Measurements from ENCODE around the gene CCDC142.

The CCDC142 gene

GRCh38 chr2:74482801-74483674, at the start of gene CCDC142, which contains the start of gene TTC31:
Gene CCDC142 (minus strand): TSS chr2:74482998. CDS start chr2:74482837, 161 bp downstream.
Gene TTC31 (plus strand): TSS chr2:74483081. CDS start chr2:74483096, 15 bp downstream.
- H3K36me3 ChIP-seq (replicated peaks) = peaks cover 4% of the 10 kb centered on the region
- peak; percentile 96 for DNase-seq

GRCh38 chr2:74532222-74532621, 49.4 kb upstream of the CCDC142 start:
- Histone ChIP-seq H3K4me3 (ENCODE audit: low read depth, low read length) (no peak overlapping the region), H3K27me3 (replicated peaks) (no peaks in the 10 kb centered on the region), H3K27ac (no peak overlapping the region), H3K36me3 (replicated peaks) (peaks cover 4% of the 10 kb centered on the region)
- no peak for DNase-seq
- in situ Hi-C loops (cut with HindIII; ENCODE audit: low pct_ligation_motif_present, low sequenced_read_pairs) = no loop called here
- no peak for TF ChIP-seq CTCF (IDR thresholded peaks at IDR 0.05; ENCODE audit: low read depth, low read length, missing control alignments)

More at GRCh38 chr2:74482801-74483674, at the start of gene CCDC142, which contains the start of gene TTC31:
- Histone ChIP-seq H3K27me3 (replicated peaks) (no peaks in the 10 kb centered on the region), H3K27ac (peak within 1 kb of the TSS; percentile 65), H3K4me3 (ENCODE audit: low read depth, low read length) (peak within 1 kb of the TSS; percentile 99)
- in situ Hi-C loops (cut with HindIII; ENCODE audit: low pct_ligation_motif_present, low sequenced_read_pairs) = no loop called here
- peak; percentile 92 for TF ChIP-seq CTCF (IDR thresholded peaks at IDR 0.05; ENCODE audit: low read depth, low read length, missing control alignments)

GRCh38 chr2:74531666-74532065, 48.9 kb upstream of the CCDC142 start:
- H3K4me3 ChIP-seq (ENCODE audit: low read depth, low read length) = no peak overlapping the region
- H3K27ac ChIP-seq = no peak overlapping the region
- peaks cover 10% of the 10 kb centered on the region for H3K36me3 ChIP-seq (replicated peaks)
- in situ Hi-C loops (cut with HindIII; ENCODE audit: low pct_ligation_motif_present, low sequenced_read_pairs) = no loop called here
- H3K27me3 ChIP-seq (replicated peaks) = no peaks in the 10 kb centered on the region
- DNase-seq = no peak
- TF ChIP-seq CTCF (IDR thresholded peaks at IDR 0.05; ENCODE audit: low read depth, low read length, missing control alignments) = no peak

- in situ Hi-C loops (cut with HindIII; ENCODE audit: low pct_ligation_motif_present, low sequenced_read_pairs) = no loop called here
- Histone ChIP-seq H3K27ac (peak overlapping the region; percentile 2), H3K4me3 (ENCODE audit: low read depth, low read length) (peak overlapping the region; percentile 99), H3K27me3 (replicated peaks) (no peaks in the 10 kb centered on the region), H3K36me3 (replicated peaks) (peaks cover 21% of the 10 kb centered on the region)
- no peak for TF ChIP-seq CTCF (IDR thresholded peaks at IDR 0.05; ENCODE audit: low read depth, low read length, missing control alignments)
- no peak for DNase-seq
Observed at GRCh38 chr2:74530239-74531187, 47.7 kb upstream of the CCDC142 start.

- no peak for TF ChIP-seq CTCF (IDR thresholded peaks at IDR 0.05; ENCODE audit: low read depth, low read length, missing control alignments)
- H3K27me3 ChIP-seq (replicated peaks) = no peaks in the 10 kb centered on the region
- H3K27ac ChIP-seq = peak within 1 kb of the TSS; percentile 76
- H3K36me3 ChIP-seq (replicated peaks) = peaks cover 21% of the 10 kb centered on the region
- DNase-seq = peak; percentile 99
- peak within 1 kb of the TSS; percentile 99 for H3K4me3 ChIP-seq (ENCODE audit: low read depth, low read length)
- in situ Hi-C loops (cut with HindIII; ENCODE audit: low pct_ligation_motif_present, low sequenced_read_pairs) = no loop called here
Observed at GRCh38 chr2:74529357-74530238, 46.8 kb upstream of the CCDC142 start, which contains the start of the genes AUP1 and HTRA2. Gene AUP1 (minus strand): TSS chr2:74529706. CDS start chr2:74529629, 77 bp downstream. Gene HTRA2 (plus strand): TSS chr2:74529933. CDS start chr2:74530007, 74 bp downstream.

Data from brain microvascular endothelial cell (primary cell).